Measurements from ENCODE around the gene SIRT5. TPM values are rescaled to one million over a fixed set of nuclear protein-coding genes. Genes with fewer than 3 reads are reported as not detected.

The SIRT5 gene
- total RNA-seq, 1 donor from 2014 or later: 7.1 TPM

GRCh38 chr6:13590574-13591153 lies 16.3 kb downstream of the SIRT5 start:
- TF ChIP-seq CTCF (IDR thresholded peaks at IDR 0.05): no peak
- no peak for TF ChIP-seq POLR2A (IDR thresholded peaks at IDR 0.05)
- no peak for TF ChIP-seq POLR2AphosphoS5 (IDR thresholded peaks at IDR 0.05; ENCODE audit: insufficient read depth in 1 of 2, low read depth in 1 of 2)
- Histone ChIP-seq H3K9me3 (no peaks in the 10 kb centered on the region), H3K4me3 (no peak overlapping the region), H3K36me3 (peaks cover 0 to 43% of the 10 kb centered on the region in 2 donors), H3K4me1 (no peaks in the 10 kb centered on the region), H3K27ac (no peak overlapping the region), H3K27me3 (no peaks in the 10 kb centered on the region)
- intact Hi-C loops (cut with DNase I): no loop called here
- DNase-seq (ENCODE audit: extremely low spot score in 2 of 2): no peak

GRCh38 chr6:13591205-13591921 lies 17.0 kb downstream of the SIRT5 start:
- TF ChIP-seq POLR2AphosphoS5 (IDR thresholded peaks at IDR 0.05; ENCODE audit: insufficient read depth in 1 of 2, low read depth in 1 of 2) (no peak), POLR2A (IDR thresholded peaks at IDR 0.05) (no peak)
- DNase-seq (ENCODE audit: extremely low spot score in 2 of 2): no peak
- Histone ChIP-seq H3K4me1 (no peaks in the 10 kb centered on the region), H3K36me3 (peaks cover 0 to 46% of the 10 kb centered on the region in 2 donors), H3K9me3 (no peaks in the 10 kb centered on the region), H3K27me3 (no peaks in the 10 kb centered on the region), H3K4me3 (no peak overlapping the region), H3K27ac (no peak overlapping the region)
- intact Hi-C loops (cut with DNase I): no loop called here

GRCh38 chr6:13593103-13593502 lies 18.7 kb downstream of the SIRT5 start:
- H3K27me3 ChIP-seq: no peaks in the 10 kb centered on the region
- no peaks in the 10 kb centered on the region for H3K4me1 ChIP-seq
- H3K27ac ChIP-seq: no peak overlapping the region
- TF ChIP-seq CTCF (IDR thresholded peaks at IDR 0.05) (no peak), POLR2A (IDR thresholded peaks at IDR 0.05) (no peak)
- H3K9me3 ChIP-seq: no peaks in the 10 kb centered on the region
- H3K36me3 ChIP-seq: peaks cover 0 to 47% of the 10 kb centered on the region in 2 donors
- intact Hi-C loops (cut with DNase I): no loop called here
- no peak overlapping the region for H3K4me3 ChIP-seq
- no peak for DNase-seq (ENCODE audit: extremely low spot score in 2 of 2)

GRCh38 chr6:13593720-13594119 lies 19.3 kb downstream of the SIRT5 start:
- intact Hi-C loops (cut with DNase I): no loop called here
- TF ChIP-seq POLR2AphosphoS5 (IDR thresholded peaks at IDR 0.05; ENCODE audit: insufficient read depth in 1 of 2, low read depth in 1 of 2): no peak
- no peak for TF ChIP-seq POLR2A (IDR thresholded peaks at IDR 0.05)
- TF ChIP-seq CTCF (IDR thresholded peaks at IDR 0.05): no peak
- H3K27ac ChIP-seq: no peak overlapping the region

GRCh38 chr6:13597073-13597472 lies 22.7 kb downstream of the SIRT5 start:
- H3K27me3 ChIP-seq: no peaks in the 10 kb centered on the region
- H3K4me3 ChIP-seq: no peak overlapping the region
- no peak for DNase-seq (ENCODE audit: extremely low spot score in 2 of 2)
- no peaks in the 10 kb centered on the region for H3K9me3 ChIP-seq
- H3K27ac ChIP-seq: no peak overlapping the region
- peaks cover 0 to 44% of the 10 kb centered on the region in 2 donors for H3K36me3 ChIP-seq
- H3K4me1 ChIP-seq: no peaks in the 10 kb centered on the region
- TF ChIP-seq CTCF (IDR thresholded peaks at IDR 0.05) (no peak), POLR2A (IDR thresholded peaks at IDR 0.05) (no peak), POLR2AphosphoS5 (IDR thresholded peaks at IDR 0.05; ENCODE audit: insufficient read depth in 1 of 2, low read depth in 1 of 2) (no peak)
- intact Hi-C loops (cut with DNase I): no loop called here

More at GRCh38 chr6:13593720-13594119, 19.3 kb downstream of the SIRT5 start:
- no peaks in the 10 kb centered on the region for H3K4me1 ChIP-seq
- H3K36me3 ChIP-seq: peaks cover 0 to 44% of the 10 kb centered on the region in 2 donors
- no peak for DNase-seq (ENCODE audit: extremely low spot score in 2 of 2)
- no peaks in the 10 kb centered on the region for H3K9me3 ChIP-seq
- no peak overlapping the region for H3K4me3 ChIP-seq
- no peaks in the 10 kb centered on the region for H3K27me3 ChIP-seq

All from vagina (tissue), 2 donors.